Left cardiac atrium (tissue), 4 donors: Measurements from ENCODE around the gene MX1. TPM values are rescaled to one million over a fixed set of nuclear protein-coding genes. Genes with fewer than 3 reads are reported as not detected.

Experiments used
- ATAC-seq, 2 donors: fragments of 200-7000 bp; cut with Tn5 transposase; one replicate each; pipeline ENCODE4 v1.9.1; 2020; ENCODE audit warnings: mild to moderate bottlenecking in 2 of 2, moderate library complexity in 2 of 2
- DNase-seq: peaks from one replicate; pipeline ENCODE4 v3.0.0-alpha.2; 2020
- intact Hi-C, 2 donors: fragments of 100-400 bp; cut with DNase I; formaldehyde crosslinking; loops; one replicate each; pipeline versions ENCODE4 v1.14.1 to v1.15.1; 2022 to 2023
- total RNA-seq, 2 donors: library from RNA; stranded (reverse); fragmentation: NEBNext Ultra II Directional; extraction: Animal tissue kit (Norgen Biotek cat#: 25700); gene quantifications; one replicate each; pipeline ENCODE4 v1.2.1, GENCODE V29; 2021
- donor health status: DM: no; HTN: yes; CAD: no.
- donor health status: DM: no; HTN: yes; CAD: no; lungs with severe emphysema.
- donor health status: DM: yes; HTN: yes; CAD: no.
- donor health status: Dilated cardiomyopathy.

MX1 gene
- total RNA-seq, 2 donors from 2014 or later, result 15.4 to 48.6 TPM

DNA sequence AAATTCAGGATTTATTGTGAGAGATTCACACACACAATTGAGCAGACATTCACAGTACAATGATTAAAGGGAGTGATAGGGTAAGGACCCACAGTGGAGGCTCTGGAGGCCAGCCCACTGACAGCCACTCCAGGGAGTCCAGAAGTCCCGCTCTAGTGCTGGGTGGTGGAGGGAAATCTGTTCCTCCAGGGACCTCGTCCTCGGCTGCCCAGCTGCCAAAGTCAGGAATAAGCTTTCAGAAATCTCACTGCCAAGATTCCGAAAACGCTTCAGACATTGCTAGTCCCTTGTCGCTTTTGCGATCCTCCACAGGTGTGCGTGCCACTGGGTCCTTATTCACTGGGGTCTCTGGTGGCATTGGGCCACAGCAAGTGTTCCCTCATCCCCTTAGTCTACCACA lies 2.3 kb downstream of the MX1 start:
- intact Hi-C loops, result loop anchor here in 1 of 2 donors (10.0 kb wide), 1 partner anchor 64 kb away; the partner anchor contains the start of gene MX2
- ATAC-seq, result no peak
- no peak for DNase-seq

DNA sequence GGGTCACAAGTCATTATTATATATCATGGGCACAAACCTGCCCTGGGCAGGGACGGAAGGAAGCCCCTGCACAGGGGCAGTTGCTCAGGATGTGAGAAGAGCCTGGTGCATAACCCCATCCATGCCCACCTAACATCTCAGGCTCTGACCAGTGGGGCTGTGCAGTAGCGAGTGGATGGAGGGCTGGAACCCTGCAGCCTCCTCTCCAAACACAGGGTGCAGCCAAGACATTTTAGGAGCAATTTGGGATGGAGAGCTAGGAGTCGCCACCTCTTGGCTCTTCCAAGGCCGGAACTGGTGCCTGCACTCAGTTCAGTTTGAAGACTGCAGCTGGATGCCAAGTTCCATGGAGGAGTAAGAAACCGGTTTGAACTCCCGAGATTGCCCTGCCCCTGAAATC lies 2.8 kb downstream of the MX1 start:
- intact Hi-C loops, result loop anchor here in 1 of 2 donors (10.0 kb wide), 1 partner anchor 64 kb away; the partner anchor contains the start of gene MX2
- ATAC-seq (no peak), DNase-seq (no peak)

DNA sequence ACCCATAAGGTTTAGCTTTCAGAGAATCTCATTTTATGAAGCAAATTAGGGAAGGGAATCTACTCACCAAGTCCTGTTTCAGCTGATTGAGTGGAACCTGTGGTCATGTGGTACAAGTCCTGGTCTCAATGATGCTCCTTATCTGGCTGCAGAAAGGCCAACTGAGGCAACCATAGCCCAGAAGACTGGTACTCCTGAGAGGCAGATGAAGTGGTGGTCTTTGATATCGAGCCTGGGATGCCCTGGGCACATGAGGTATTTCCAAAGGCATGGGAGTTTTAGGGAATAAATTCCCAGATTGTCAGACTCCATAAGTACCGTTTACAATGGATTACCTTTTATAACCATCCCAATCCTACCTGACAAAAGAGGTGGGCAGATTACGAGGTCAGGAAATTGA lies 3.3 kb downstream of the MX1 start:
- DNase-seq (no peak), ATAC-seq (no peak)
- intact Hi-C loops, result loop anchor here in 1 of 2 donors (10.0 kb wide), 1 partner anchor 65 kb away; the partner anchor contains the start of gene MX2

DNA sequence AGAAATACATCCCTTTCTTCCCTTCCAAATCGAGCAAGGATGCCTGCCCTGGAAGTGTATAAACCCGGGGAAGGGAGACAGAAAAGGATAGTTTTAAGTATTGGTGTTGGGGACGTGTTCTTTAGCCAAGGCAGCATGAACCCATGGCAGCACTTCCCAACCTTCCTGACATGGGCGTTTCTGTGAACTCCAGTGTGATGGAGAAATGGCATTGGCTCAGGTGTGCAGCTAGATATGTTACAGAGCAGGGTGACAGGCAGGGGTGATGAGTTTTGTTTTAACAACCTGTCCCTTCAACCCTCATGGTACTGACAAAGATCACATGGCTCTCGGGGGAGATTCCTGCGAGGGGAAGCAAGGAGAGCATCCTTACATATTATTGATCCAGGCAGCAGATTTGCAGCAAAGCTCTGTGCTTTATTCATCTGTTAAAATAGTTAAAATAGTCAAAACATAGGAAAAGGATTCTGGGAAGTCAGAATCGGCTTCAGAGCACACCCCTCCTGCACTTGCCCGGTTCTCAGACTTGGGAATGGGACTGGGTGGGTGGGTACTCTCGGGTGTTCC lies 4.0 kb downstream of the MX1 start:
- ATAC-seq (no peak), DNase-seq (no peak)
- intact Hi-C loops, result loop anchor here in 1 of 2 donors (10.0 kb wide), 1 partner anchor 65 kb away; the partner anchor contains the start of gene MX2

DNA sequence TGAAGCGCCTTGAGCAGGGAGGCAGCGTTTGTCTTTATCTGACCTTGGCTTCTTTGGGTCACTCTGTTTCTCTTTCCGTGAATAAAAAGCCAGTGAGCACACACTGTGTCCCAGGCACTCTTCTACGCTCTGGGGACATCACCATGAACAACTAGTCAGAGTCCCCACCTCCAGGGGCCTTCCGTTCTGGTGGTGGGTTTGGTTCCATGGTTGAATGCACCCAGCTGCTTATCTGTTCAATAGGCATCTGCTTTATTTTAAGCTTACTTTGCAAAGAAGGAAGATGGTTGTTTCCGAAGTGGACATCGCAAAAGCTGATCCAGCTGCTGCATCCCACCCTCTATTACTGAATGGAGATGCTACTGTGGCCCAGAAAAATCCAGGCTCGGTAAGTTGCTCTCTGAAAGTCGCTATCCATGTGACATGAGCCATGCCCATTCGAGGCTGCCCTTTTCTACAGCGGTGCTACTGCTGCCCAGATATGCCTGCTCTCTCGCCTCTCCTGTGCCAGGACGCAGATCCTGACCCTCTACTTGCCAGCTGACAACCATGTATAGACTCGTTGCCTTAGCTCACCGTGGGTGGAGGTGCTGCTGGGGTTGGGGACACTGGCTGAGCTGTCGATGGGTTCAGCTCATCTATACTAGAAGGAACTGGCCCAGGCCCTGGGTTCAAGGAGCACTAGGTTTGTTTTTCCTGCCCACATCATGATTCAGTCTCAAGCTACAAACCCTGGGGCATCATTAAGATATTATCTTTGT lies 5.9 kb downstream of the MX1 start:
- no peak for ATAC-seq
- DNase-seq, result no peak
- intact Hi-C loops, result no loop called here

DNA sequence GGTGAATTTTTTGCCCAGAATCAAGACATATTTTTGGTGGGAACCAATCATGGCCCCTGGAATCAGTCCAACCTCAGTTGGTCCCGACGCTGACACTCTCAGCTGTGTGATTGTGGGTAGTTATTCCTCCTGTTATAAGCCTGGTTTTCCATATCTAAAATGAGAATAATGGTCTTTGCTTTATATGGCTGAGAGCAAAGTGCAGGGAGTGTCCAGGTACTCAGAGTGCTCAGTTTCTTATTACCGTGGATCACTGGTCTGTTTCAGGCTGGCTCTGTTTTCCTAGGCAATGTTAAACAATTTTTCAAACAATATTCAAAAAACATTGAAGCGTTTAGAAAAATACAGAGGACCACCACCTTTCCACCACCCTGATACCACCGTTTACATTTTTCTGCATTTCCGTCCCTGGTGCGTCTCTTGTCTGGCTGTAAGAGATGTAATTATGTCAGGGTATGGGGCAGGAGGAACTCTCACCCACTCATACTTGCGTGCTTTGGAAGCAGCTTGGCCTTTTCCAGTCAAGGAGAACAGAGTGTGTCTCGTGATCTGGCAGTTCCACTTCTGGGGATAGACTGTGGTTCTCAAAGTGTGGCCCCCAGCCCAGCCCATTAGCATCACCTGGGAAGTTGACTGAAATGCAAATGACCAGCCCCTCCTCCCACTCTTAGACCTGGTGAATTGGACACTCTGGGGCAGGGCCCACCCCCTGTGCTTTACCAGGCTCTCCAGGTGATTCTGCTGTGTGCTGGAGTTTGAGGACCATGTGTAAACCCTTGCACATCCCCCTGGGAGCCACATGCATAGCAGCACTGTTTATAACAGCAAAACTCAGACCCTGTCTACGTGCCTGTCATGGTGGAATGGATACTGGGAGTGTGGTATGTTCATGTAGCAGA lies 6.8 kb downstream of the MX1 start:
- intact Hi-C loops, result no loop called here
- ATAC-seq (no peak), DNase-seq (no peak)

DNA sequence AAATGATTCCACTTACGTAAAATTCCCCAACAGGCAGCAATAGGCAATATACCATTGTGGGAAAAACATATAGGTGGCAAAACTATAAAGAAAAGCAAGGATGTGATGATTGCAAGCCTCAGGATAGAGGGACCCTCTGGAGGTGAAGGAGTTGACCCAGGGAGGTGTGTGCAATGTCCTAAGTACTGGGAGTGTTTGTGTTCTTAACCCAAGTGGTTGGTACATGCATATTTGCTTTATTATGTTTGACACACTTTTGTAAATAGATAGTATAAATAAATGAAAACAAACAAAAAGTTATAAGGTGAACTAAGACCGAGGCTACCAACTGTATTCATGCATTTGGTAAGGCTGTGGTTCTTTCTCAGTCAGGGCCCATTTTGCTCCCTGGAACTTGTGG lies 7.5 kb downstream of the MX1 start:
- ATAC-seq (no peak), DNase-seq (no peak)
- intact Hi-C loops, result no loop called here

DNA sequence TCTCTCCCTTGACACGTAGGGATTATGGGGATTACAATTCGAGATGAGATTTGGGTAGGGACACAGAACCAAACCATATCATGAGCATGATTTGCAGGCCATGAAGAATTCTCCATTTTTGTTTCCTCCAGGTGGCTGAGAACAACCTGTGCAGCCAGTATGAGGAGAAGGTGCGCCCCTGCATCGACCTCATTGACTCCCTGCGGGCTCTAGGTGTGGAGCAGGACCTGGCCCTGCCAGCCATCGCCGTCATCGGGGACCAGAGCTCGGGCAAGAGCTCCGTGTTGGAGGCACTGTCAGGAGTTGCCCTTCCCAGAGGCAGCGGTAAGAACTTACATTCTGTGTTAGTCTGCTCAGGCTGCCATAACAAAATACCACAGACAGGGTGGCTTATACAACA lies 9.7 kb downstream of the MX1 start:
- intact Hi-C loops, result no loop called here
- DNase-seq (no peak), ATAC-seq (no peak)

DNA sequence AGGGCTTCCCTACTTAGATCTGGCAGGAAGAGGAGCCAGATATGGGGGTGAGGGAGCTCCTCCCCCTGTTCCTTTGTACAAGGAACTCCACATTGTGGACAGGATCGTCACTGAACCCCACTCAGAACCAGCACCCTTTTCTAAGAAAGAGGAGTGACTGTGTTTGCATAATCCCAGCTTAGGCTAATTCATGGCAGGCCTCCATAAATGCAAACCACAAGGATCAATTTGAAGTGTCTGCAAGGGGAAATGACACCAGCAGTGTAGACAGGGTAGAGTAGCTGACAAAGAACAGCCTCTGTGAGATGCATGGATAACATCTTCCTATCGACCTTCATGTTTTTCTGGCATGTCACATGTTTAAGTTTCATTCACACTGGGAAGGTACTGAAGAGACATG lies 11.7 kb downstream of the MX1 start:
- ATAC-seq, result no peak
- no peak for DNase-seq
- intact Hi-C loops, result no loop called here

DNA sequence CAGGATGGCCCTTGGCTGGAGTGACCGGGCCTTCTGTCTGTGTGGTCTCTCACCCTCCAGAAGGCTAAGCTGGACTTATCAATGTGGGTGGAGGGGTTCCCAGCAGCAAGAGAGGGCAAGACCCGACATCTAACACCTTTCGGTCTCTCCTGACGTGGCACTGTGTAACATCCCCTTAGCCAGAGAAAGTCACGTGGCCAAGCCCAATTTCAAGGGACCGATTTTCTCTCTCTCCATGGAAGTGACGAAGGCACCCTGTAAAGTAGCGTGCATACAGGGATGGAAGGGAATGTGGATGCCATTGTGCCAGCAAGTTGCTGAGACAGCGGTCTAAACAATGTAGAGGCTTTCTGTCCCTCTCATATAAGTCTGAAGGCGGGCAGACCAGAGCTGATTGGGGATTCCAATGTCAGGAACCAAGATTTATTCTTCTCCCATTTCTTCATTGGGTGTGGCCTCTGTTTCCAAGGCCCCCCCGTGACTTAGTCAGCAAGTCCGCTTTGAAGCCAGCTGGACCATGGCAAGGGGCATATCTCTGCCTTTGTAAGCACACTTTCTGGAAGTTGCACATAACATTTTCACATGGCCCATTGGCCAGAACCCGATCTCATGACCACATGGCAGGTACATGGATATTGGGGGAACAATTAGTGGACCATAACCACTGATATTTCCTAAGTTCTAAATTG lies 12.5 kb downstream of the MX1 start:
- ATAC-seq (no peak), DNase-seq (no peak)
- intact Hi-C loops, result no loop called here

DNA sequence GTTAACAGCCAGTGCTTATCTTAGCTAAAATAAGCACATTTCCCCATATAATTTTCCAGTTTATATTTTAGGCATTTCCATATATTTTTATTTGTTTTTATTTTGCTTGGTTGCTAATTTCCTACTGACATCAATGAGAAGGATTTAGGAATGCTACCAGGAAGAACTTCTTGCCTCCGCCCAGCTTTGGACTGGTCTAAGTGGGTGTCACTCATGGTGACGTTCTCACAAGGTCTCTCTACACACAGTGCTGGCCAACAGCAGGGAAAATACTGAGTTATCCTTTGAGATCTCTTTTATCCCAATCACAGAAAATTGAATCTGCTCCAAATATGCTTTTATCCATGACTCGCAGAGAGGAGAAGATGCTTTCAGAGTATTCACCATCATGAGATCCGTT lies 13.2 kb downstream of the MX1 start:
- intact Hi-C loops, result no loop called here
- no peak for ATAC-seq
- DNase-seq, result no peak

DNA sequence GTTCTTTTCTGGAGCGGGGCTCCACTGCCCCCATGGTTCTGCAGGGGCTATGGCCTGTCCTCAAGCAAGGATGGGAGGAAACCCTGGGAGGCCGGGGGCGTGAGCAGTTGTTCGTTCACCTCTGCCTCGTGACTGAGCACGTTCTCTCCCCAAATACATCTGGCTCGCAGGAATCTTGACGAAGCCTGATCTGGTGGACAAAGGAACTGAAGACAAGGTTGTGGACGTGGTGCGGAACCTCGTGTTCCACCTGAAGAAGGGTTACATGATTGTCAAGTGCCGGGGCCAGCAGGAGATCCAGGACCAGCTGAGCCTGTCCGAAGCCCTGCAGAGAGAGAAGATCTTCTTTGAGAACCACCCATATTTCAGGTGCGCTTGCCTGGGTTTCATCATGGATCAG lies 15.5 kb downstream of the MX1 start:
- intact Hi-C loops, result no loop called here
- ATAC-seq (no peak), DNase-seq (no peak)

DNA sequence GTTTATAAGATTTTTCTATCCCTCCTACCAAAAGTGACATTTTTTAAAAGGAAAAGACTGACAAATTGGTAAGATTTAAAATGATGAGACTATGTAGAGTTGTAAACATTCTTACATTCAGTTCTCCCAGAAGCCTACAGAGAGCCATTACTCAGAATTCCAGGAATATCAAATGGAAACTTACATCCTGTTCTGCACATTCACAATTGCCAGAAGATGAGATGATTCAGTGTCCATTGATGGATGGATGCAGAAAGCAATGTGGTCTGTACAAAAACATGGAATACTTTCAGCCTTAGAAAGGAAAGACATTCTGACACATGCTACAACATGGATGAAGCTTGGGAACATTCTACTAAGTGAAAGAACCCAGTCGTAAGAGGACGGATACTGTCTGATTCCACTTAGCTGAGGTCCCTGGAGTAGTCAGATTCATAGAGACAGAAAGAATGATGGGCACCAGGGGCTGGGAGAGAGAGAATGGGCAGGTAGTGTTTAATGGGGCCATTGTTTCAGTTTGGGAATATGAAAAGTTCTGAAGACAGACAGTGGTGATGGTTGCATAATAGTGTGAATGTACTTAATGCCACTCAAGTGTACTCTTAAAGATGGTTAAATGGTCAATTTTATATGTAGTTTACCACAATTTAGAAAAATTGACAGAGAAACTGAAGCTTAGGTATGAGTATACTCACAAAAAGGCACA lies 16.6 kb downstream of the MX1 start:
- no peak for ATAC-seq
- intact Hi-C loops, result no loop called here

DNA sequence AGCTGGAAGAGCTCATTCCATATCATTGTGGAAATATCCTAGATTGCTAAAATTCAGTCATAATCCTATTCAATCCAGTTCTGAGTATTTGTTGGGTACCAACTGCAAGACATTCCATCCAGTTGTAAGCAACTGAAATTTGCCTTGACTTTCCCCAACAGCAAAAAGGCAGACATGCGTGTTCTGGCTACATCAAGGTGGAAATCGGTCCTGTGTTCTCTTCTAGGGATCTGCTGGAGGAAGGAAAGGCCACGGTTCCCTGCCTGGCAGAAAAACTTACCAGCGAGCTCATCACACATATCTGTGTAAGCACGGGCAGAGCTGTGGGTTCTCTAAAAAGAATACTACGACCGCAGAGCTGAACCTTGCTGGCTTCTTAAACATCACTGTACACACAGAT lies 17.5 kb downstream of the MX1 start:
- no peak for DNase-seq
- no peak for ATAC-seq
- intact Hi-C loops, result no loop called here

More for the DNA sequence above, 16.6 kb downstream of the MX1 start:
- no peak for DNase-seq

DNA sequence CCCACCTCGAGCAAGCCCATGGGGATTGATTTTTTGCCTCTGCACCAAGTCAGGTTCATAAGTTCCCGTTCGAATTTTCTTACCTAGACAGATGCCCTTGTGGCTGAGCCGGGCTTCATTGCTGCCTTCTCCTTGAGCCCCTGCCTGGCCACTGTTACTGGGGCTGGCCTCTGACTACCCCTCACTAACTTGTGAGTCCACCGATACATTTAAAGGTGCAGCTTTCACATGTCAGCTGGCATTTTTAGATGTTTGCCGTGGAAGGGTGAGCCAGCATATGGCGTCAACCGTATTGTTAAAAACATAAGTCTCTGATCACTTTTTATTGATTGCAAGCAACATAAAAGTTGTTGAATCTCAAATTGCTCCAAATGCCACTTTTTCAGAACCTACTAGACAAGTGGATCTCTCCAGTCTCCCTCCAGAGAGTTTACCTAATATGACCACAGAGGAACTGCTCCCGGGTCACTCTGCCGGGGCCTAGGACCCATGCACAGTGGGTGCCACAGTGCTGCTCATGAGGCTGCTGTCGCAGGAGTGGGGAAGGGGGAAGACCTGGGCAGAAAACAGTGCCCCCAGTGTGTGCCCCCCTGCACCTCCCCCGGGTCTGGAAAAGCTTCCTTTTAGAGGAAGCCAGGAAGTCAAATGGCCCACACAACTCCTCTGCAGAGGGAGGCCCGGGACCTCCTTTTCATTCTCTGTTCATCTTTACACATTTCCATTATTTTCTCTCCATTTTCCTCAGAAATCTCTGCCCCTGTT lies 18.8 kb downstream of the MX1 start:
- intact Hi-C loops, result no loop called here
- ATAC-seq (no peak), DNase-seq (no peak)

DNA sequence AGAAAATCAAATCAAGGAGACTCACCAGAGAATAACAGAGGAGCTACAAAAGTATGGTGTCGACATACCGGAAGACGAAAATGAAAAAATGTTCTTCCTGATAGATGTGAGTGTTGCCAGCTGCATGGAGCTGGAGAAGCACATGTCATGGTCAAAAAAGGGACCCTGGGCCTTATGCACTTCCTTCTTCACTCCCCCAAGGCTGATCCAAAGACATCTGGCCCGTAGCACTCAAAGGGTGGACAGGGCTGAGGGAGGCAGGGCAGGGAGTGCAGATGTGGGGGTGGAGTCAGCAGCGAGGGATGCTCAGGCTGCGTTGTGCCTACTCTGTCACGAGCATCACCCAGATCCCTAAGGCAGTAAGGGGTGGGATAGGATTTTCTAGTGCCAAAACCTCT lies 19.4 kb downstream of the MX1 start:
- intact Hi-C loops, result no loop called here
- ATAC-seq, result no peak
- no peak for DNase-seq

DNA sequence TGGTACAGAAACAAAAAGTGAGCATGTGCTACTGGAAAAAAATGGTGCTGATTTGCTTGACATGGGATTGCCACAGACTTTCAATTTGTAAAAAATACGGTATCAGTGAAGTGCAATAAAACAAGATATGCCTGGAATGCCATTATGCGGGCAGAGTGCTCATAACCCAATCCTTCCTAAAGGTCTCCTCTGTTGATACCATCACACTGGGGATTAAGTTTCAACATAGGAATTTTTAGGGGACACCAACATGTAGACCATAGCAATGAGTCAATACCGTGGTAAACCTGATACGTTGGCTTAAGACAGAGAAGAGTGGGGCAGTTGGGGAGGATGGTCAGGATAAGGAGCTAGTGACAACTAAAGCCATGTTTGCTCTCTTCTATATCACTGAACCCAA lies 20.5 kb downstream of the MX1 start:
- intact Hi-C loops, result no loop called here
- ATAC-seq, result no peak
- DNase-seq, result no peak

DNA sequence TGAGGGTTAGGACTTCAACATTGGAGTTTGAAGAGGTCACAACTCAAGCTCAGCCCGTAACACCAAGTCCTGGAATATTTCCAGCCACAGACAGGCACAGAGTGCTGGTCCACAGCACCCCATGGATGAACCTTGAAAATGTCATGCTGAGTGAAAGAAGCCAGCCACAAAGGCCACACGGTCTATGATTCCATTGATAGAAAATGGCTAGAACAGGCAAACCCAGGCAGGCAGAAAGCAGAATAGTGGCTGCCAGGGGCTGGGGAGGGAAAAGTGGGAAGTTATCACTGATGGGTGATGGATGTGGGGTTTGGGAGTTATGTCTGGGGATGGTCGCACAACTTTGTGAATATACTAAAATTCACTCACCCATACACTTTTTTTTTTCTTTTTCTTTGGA lies 21.3 kb downstream of the MX1 start:
- intact Hi-C loops, result no loop called here
- ATAC-seq (no peak), DNase-seq (no peak)
